ENCODE data around the gene LAMA4. TPM values are rescaled to one million over a fixed set of nuclear protein-coding genes. Genes with fewer than 3 reads are reported as not detected.
A peak's percentile ranks its signal among the peaks of the same experiment; 100 is the strongest.

The LAMA4 gene
- total and polyA plus RNA-seq, 3 donors from 2014 or later: 37.6 to 61.0 (median 49.2) TPM

DNA sequence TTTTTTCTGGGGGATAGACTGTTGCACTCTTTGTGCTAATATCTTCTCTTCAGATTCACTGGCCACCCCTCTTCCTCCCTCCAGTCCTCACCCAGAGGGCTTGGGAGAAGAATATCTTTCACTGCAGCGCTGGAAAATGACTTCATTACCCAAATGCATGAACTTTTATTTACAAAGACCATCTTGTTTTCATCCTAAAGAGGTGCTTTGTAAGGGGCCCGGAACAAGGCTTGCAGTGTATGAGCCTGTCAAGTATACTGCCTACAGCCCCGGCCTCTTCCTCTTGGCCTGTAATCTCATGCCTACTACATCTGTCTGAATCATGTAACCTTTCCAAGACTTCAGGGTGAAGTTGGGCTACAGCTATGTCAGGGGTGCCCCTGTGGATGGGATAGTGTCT is 554 bp upstream of the LAMA4 start:
- whole genome bisulfite sequencing, 2 donors: 24 to 30% methylated on average over 3 of the region's 3 CpGs
- Histone ChIP-seq H3K27ac (peak overlapping the region; percentile 81 to 93), H3K4me3 (peak overlapping the region; percentile 69 to 82), H3K9me3 (no peaks in the 10 kb centered on the region), H3K4me1 (peaks cover 15% of the 10 kb centered on the region), H3K36me3 (ENCODE audit: low read depth, missing control alignments) (no peaks in the 10 kb centered on the region), H3K27me3 (no peaks in the 10 kb centered on the region)
- intact Hi-C loops (cut with DNase I; ENCODE audit: low total_unique reads): no loop called here
- DNase-seq: no peak
- TF ChIP-seq POLR2A (IDR thresholded peaks at IDR 0.05): no peak
- TF ChIP-seq, protein P1, sequence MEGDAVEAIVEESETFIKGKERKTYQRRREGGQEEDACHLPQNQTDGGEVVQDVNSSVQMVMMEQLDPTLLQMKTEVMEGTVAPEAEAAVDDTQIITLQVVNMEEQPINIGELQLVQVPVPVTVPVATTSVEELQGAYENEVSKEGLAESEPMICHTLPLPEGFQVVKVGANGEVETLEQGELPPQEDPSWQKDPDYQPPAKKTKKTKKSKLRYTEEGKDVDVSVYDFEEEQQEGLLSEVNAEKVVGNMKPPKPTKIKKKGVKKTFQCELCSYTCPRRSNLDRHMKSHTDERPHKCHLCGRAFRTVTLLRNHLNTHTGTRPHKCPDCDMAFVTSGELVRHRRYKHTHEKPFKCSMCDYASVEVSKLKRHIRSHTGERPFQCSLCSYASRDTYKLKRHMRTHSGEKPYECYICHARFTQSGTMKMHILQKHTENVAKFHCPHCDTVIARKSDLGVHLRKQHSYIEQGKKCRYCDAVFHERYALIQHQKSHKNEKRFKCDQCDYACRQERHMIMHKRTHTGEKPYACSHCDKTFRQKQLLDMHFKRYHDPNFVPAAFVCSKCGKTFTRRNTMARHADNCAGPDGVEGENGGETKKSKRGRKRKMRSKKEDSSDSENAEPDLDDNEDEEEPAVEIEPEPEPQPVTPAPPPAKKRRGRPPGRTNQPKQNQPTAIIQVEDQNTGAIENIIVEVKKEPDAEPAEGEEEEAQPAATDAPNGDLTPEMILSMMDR (IDR thresholded peaks at IDR 0.05): no peak

DNA sequence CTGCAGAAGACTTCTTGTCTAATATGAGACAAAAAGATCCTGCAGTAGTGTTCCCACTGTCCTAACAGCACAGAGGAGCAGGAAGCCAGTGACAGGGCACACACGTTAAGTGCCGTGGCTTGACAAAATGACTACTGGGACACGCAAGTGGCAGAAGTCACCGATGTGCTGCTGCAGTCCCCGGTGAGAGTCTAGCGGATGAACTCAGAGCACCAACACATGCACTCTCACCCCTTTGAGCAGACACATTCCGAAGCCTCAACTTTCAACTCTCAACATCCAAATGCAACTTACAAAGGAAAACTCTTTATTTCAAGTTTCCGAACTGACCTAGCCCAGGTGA is 898 bp downstream of the LAMA4 start:
- Histone ChIP-seq H3K4me3 (peak overlapping the region; percentile 69 to 82), H3K27ac (peak overlapping the region; percentile 81 to 93), H3K27me3 (no peaks in the 10 kb centered on the region), H3K4me1 (peaks cover 18% of the 10 kb centered on the region), H3K36me3 (ENCODE audit: low read depth, missing control alignments) (no peaks in the 10 kb centered on the region), H3K9me3 (no peaks in the 10 kb centered on the region)
- intact Hi-C loops (cut with DNase I; ENCODE audit: low total_unique reads): no loop called here
- 0 to 1% methylated on average over 8 of the region's 8 CpGs for WGBS, 2 donors
- peak; percentile 15 for DNase-seq
- TF ChIP-seq POLR2A (IDR thresholded peaks at IDR 0.05): no peak
- TF ChIP-seq, protein P1 (IDR thresholded peaks at IDR 0.05): no peak

DNA sequence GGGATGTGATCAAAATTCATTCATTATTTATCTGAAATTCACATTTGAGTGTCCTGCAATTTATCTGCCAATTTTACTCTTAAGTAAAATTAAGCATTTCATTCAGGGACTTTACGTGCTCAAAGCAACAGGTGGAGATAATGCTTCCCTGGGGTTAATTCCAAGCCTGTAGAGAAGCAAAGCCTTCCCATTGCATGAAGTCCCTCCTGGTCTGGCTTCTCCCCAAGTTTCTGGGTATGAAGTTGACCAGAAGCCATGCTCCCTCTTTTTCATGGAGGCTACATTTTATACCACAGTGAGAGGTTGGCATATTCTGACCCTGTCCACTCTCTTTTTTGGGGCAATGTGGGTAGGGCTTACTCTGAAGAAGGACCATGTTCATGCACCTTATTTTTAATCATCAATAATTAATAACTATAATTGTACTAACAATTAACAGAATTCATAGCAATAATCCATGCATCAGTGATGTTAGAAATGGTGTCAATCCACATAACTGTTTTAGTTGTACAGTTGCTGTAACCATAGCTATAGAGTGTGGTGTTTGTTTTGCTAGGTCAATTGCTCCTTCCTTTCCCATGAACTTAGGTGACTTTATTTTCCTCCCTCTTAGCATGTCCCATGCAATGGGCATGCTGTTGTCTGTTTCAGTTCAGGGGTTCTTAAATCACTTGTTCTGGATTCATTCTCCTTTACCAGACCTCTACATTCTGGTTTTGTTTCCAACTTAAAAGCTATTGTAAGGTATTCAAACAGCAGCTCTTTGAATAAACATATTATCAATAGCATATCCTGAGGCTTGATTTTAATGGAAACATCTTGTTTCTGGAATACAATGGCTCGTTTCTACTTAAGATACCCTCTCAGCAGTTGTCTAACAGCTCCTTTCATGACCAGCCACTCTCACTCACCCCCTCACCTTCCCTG is 1.5 kb downstream of the LAMA4 start:
- Histone ChIP-seq H3K27ac (peak overlapping the region; percentile 81 to 93), H3K9me3 (no peaks in the 10 kb centered on the region), H3K4me1 (peaks cover 22% of the 10 kb centered on the region), H3K27me3 (no peaks in the 10 kb centered on the region), H3K36me3 (ENCODE audit: low read depth, missing control alignments) (no peaks in the 10 kb centered on the region), H3K4me3 (peak overlapping the region; percentile 69 to 82)
- 17 to 24% methylated on average over 2 of the region's 2 CpGs for WGBS, 2 donors
- intact Hi-C loops (cut with DNase I; ENCODE audit: low total_unique reads): no loop called here
- TF ChIP-seq POLR2A (IDR thresholded peaks at IDR 0.05): no peak
- TF ChIP-seq, protein P1 (IDR thresholded peaks at IDR 0.05): no peak
- no peak for DNase-seq

DNA sequence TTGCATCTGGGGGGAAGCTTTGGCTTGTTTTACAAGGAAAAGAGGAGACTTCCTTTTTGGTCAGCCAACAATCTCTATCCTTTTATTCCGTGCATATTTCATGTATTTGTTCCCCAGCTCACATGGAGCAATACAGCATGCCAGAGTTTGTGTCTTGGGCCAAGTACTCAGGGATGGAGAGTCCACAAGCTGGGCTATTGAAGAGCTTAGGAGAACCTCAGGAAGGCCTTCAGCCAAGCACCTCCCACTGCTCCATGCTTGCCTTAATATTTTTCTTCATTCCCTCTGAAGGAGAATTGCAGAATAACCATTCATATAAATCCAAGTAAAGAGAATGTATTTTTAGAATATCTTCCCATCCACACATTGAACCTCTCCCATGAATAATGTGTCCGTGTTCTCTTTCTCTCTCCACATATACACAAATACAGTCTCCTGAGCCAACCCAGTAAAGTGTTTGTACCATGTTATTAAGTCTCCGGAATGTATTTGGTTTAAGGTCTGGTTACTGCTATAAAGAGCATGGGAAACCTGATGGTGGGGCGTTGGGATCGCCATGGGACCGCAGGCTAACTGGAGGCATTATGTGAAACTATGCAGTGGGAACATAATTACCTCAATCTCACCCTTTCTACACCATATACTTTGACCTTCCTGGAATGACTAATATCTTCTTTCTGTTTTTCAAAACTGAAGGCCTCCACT is 3.0 kb downstream of the LAMA4 start:
- 55 to 64% methylated on average over 6 of the region's 6 CpGs for WGBS, 2 donors
- H3K4me1 ChIP-seq: peaks cover 22% of the 10 kb centered on the region
- intact Hi-C loops (cut with DNase I; ENCODE audit: low total_unique reads): no loop called here
- H3K36me3 ChIP-seq (ENCODE audit: low read depth, missing control alignments): no peaks in the 10 kb centered on the region
- TF ChIP-seq, protein P1 (IDR thresholded peaks at IDR 0.05): no peak
- TF ChIP-seq POLR2A (IDR thresholded peaks at IDR 0.05): no peak
- peak; percentile 75 for DNase-seq
- peak overlapping the region in 1 of 2 donors; percentile 82 for H3K4me3 ChIP-seq
- H3K9me3 ChIP-seq: no peaks in the 10 kb centered on the region
- H3K27ac ChIP-seq: peak overlapping the region in 1 of 2 donors; percentile 93
- no peaks in the 10 kb centered on the region for H3K27me3 ChIP-seq

All from testis (tissue), 3 donors.